ENCODE measurements around the gene PLCG2. TPM values are rescaled to one million over a fixed set of nuclear protein-coding genes. Genes with fewer than 3 reads are reported as not detected.
"Not testable (repeated sequence)": the region's sequence is repeated elsewhere in the genome, so short reads cannot be mapped to it uniquely, and the experiment has no call there.

PLCG2 gene
- total RNA-seq, 1 donor from 2014 or later = 9.1 TPM

DNA sequence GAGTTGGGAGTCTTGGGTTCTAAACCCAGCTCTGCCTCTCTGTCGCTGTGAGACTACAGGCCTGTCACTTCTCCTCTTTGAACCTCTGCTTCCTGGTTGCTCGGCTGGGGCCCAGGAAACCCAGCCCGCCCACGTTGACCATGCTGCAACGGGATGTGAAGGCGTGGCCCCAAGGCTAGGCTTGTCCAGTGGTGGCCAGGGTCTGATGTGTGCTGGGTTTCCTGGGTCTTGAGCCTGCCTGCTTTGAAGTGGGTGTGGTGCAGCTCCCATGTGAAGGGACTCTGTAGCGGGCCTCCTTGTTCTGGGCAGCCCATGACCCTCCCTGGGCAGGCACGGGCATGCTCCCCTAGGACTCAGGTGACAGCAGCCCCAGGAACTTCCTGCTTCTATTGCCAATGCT, 149.9 kb downstream of the PLCG2 start:
- DNase-seq (ENCODE audit: low spot score, unreplicated experiment) = no peak
- H3K9me3 Mint-ChIP-seq (ENCODE audit: low read depth) = no peaks in the 10 kb centered on the region
- H3K4me1 Mint-ChIP-seq (ENCODE audit: low read depth) = no peaks in the 10 kb centered on the region
- TF ChIP-seq, protein P1, sequence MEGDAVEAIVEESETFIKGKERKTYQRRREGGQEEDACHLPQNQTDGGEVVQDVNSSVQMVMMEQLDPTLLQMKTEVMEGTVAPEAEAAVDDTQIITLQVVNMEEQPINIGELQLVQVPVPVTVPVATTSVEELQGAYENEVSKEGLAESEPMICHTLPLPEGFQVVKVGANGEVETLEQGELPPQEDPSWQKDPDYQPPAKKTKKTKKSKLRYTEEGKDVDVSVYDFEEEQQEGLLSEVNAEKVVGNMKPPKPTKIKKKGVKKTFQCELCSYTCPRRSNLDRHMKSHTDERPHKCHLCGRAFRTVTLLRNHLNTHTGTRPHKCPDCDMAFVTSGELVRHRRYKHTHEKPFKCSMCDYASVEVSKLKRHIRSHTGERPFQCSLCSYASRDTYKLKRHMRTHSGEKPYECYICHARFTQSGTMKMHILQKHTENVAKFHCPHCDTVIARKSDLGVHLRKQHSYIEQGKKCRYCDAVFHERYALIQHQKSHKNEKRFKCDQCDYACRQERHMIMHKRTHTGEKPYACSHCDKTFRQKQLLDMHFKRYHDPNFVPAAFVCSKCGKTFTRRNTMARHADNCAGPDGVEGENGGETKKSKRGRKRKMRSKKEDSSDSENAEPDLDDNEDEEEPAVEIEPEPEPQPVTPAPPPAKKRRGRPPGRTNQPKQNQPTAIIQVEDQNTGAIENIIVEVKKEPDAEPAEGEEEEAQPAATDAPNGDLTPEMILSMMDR (IDR thresholded peaks at IDR 0.05; ENCODE audit: unreplicated experiment) = no peak
- no peaks in the 10 kb centered on the region for H3K36me3 Mint-ChIP-seq (ENCODE audit: insufficient read depth)
- no peaks in the 10 kb centered on the region for H3K27me3 Mint-ChIP-seq
- H3K27ac Mint-ChIP-seq = no peak overlapping the region
- no peak overlapping the region for H3K4me3 Mint-ChIP-seq (ENCODE audit: low read depth)

DNA sequence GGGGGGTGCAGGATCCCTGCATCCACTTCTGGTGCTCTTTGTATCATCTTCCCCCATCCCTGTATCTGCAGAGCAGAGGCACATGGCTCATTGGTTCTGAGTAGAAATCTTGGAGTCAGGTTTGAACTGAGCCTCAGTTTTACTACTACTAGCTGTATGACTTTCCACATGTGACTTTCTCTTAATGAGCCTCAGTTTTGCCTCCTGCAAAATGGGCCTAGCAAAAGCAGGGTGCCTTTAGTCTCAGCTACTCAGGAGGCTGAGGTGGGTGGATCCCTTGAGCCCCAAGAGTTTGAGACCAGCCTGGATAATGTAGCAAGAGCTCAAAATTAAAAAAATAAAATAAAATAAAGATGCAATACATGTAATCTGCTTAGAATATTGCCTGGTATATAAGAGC, 150.8 kb downstream of the PLCG2 start:
- H3K9me3 Mint-ChIP-seq (ENCODE audit: low read depth) = no peaks in the 10 kb centered on the region

DNA sequence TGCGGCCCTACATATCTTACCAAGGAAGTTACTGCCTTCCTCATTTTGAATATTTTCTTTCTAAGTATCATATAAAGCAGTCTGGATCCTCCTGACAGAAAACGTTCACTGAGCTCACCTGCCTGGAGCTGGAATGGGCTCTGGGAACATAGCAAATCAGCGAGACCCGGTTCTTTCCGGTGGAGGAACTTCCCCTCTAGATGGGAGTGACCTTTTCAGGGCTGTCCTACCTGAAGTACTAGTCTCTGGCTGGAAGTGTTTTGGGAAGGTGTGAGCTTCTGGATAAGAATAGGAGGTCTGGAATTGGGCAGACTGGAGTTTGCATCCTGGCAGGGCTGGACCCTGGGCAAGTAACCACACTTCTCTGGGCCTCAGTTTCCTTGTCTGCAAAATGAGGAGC, 152.8 kb downstream of the PLCG2 start:
- TF ChIP-seq, protein P1 (IDR thresholded peaks at IDR 0.05; ENCODE audit: unreplicated experiment) = no peak
- Mint-ChIP-seq H3K4me1 (ENCODE audit: low read depth) (no peaks in the 10 kb centered on the region), H3K27me3 (no peaks in the 10 kb centered on the region), H3K36me3 (ENCODE audit: insufficient read depth) (no peaks in the 10 kb centered on the region), H3K4me3 (ENCODE audit: low read depth) (no peak overlapping the region), H3K9me3 (ENCODE audit: low read depth) (no peaks in the 10 kb centered on the region), H3K27ac (no peak overlapping the region)
- DNase-seq (ENCODE audit: low spot score, unreplicated experiment) = no peak

More for the DNA sequence above, 150.8 kb downstream of the PLCG2 start:
- Mint-ChIP-seq H3K36me3 (ENCODE audit: insufficient read depth) (no peaks in the 10 kb centered on the region), H3K4me1 (ENCODE audit: low read depth) (no peaks in the 10 kb centered on the region), H3K4me3 (ENCODE audit: low read depth) (no peak overlapping the region), H3K27ac (no peak overlapping the region), H3K27me3 (no peaks in the 10 kb centered on the region)
- no peak for DNase-seq (ENCODE audit: low spot score, unreplicated experiment)
- TF ChIP-seq, protein P1 (IDR thresholded peaks at IDR 0.05; ENCODE audit: unreplicated experiment) = no peak

DNA sequence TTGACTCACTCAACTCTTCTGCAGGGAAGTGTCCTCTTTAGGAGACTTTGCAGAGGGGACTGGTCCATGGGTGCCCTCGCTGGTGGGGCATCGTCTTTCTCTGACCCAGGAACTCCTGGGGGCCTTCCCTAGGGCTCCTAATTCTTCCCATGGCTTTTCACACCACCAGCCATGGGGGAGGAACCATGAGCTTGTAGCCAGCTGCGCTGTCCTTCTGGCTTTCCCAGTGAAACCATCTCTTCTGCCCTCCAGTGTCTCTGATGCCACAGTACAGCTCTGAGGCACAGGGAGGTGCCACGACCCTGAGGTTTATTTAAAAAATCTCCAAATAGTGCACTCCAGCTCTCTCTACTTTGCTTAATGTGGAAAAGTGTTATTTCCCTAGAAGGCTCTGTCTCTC, 153.6 kb downstream of the PLCG2 start:
- no peaks in the 10 kb centered on the region for H3K9me3 Mint-ChIP-seq (ENCODE audit: low read depth)
- TF ChIP-seq, protein P1 (IDR thresholded peaks at IDR 0.05; ENCODE audit: unreplicated experiment) = no peak
- no peak for DNase-seq (ENCODE audit: low spot score, unreplicated experiment)

DNA sequence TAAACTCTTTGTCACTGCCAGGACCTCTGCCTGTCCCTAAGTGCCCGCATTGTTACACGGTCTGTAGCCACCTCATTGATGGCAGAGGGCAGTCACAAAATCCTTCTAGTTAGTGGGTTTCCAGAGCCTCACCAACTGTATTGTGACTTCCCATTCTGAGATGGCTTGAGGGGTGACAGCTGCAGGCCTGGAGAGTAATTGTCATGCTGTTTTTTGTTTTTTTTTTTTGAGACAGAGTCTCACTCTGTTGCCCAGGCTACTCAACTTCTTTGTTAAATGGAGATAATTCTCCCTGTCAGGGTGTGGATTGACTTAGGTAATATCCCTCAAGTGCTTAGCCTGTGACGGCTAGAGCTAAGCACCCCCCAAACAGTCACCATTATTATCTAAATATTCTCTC, 154.3 kb downstream of the PLCG2 start:
- Mint-ChIP-seq H3K36me3 (ENCODE audit: insufficient read depth) (no peaks in the 10 kb centered on the region), H3K27me3 (no peaks in the 10 kb centered on the region)

More for the DNA sequence above, 153.6 kb downstream of the PLCG2 start:
- H3K27ac Mint-ChIP-seq = no peak overlapping the region
- no peak overlapping the region for H3K4me3 Mint-ChIP-seq (ENCODE audit: low read depth)
- H3K27me3 Mint-ChIP-seq = no peaks in the 10 kb centered on the region
- no peaks in the 10 kb centered on the region for H3K36me3 Mint-ChIP-seq (ENCODE audit: insufficient read depth)
- peaks cover 3% of the 10 kb centered on the region for H3K4me1 Mint-ChIP-seq (ENCODE audit: low read depth)

DNA sequence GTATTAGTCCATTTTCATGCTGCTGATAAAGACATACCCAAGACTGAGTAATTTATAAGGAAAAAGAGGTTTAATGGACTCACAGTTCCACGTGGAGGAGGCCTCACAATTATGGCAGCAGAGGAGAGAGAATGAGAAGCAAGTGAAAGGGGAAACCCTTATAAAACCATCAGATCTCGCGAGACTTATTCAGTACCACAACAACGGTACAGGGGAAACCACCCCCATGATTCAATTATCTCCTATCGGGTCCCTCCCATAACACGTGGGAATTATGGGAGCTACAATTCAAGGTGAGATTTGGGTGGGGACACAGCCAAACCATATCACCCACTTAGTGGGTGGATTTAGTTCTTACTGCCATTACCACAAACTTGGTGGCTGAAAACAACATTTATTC, 155.6 kb downstream of the PLCG2 start:
- not testable (repeated sequence) for H3K27me3 Mint-ChIP-seq; H3K4me3 Mint-ChIP-seq (ENCODE audit: low read depth); H3K27ac Mint-ChIP-seq; H3K36me3 Mint-ChIP-seq (ENCODE audit: insufficient read depth); H3K9me3 Mint-ChIP-seq (ENCODE audit: low read depth); DNase-seq (ENCODE audit: low spot score, unreplicated experiment)
- peaks cover 14% of the 10 kb centered on the region for H3K4me1 Mint-ChIP-seq (ENCODE audit: low read depth)

More for the DNA sequence above, 154.3 kb downstream of the PLCG2 start:
- DNase-seq (ENCODE audit: low spot score, unreplicated experiment) = no peak
- Mint-ChIP-seq H3K4me1 (ENCODE audit: low read depth) (peaks cover 8% of the 10 kb centered on the region), H3K27ac (no peak overlapping the region), H3K4me3 (ENCODE audit: low read depth) (no peak overlapping the region), H3K9me3 (ENCODE audit: low read depth) (no peaks in the 10 kb centered on the region)
- TF ChIP-seq, protein P1 (IDR thresholded peaks at IDR 0.05; ENCODE audit: unreplicated experiment) = no peak

Measured in progenitor cell of endocrine pancreas (in vitro differentiated cells).